Gastroesophageal sphincter (tissue), 3 donors: ENCODE results near the gene CBARP.

ENCODE experiments used
- CTCF ChIP-seq, 4 experiments: fragments of 200-600 bp in 2 of 4; fragments of 450-650 bp in 2 of 4; sonication (generic) in 1 of 4; IDR thresholded peaks; one replicate each; pipeline ENCODE4 v1.5.1; 2017 to 2019; ENCODE audit warnings: antibody characterized with exemption in 4 of 4, mild to moderate bottlenecking in 2 of 4, moderate library complexity in 2 of 4
- EP300 ChIP-seq: sonication (generic); formaldehyde crosslinking; IDR thresholded peaks from one replicate; pipeline ENCODE4 v1.6.1; 2017; ENCODE audit warnings: antibody characterized with exemption, mild to moderate bottlenecking
- POLR2A ChIP-seq, 2 donors: fragments of 450-650 bp; IDR thresholded peaks; one replicate each; pipeline ENCODE4 v1.6.1; 2017; ENCODE audit warnings: antibody characterized with exemption in 2 of 2, mild to moderate bottlenecking in 2 of 2, moderate library complexity in 1 of 2
- POLR2AphosphoS5 ChIP-seq: sonication (generic); formaldehyde crosslinking; IDR thresholded peaks from one replicate; pipeline ENCODE4 v1.6.1; 2017; ENCODE audit warnings: antibody characterized with exemption

GRCh38 chr19:1182068-1182467, 55.7 kb downstream of the CBARP start:
- no peak for TF ChIP-seq EP300
- no peak for TF ChIP-seq CTCF (IDR thresholded peaks at IDR 0.05)
- no peak for TF ChIP-seq POLR2A (IDR thresholded peaks at IDR 0.05)
- no peak for TF ChIP-seq POLR2AphosphoS5
